Activated B cell treated with CpG ODN at 0.5 μM for 24 hours (primary cell): Measurements from ENCODE around the gene S100A10. TPM values are rescaled to one million over a fixed set of nuclear protein-coding genes. Genes with fewer than 3 reads are reported as not detected.

Experiments used
- ATAC-seq: fragments of 200-7000 bp; cut with Tn5 transposase; one replicate; pipeline ENCODE4 v1.10.0; 2021; ENCODE audit warnings: low read depth, mild to moderate bottlenecking, moderate library complexity
- CTCF ChIA-PET: fragments of 350-600 bp; sonication (Branson Sonifier 250); formaldehyde crosslinking; loops from one replicate; lab custom pipeline; 2021; ENCODE audit warnings: antibody characterized with exemption; lab: Charles Lee
- POLR2A ChIA-PET: fragments of 350-600 bp; sonication (Branson Sonifier 250); formaldehyde crosslinking; loops from one replicate; lab custom pipeline; 2021; ENCODE audit warnings: antibody characterized with exemption; lab: Charles Lee
- DNase-seq: peaks from one replicate; pipeline ENCODE4 v3.0.0; 2022
- H3K27ac Mint-ChIP-seq: one replicate; pipeline ENCODE4 v1.8.0; 2020; ENCODE audit warnings: mixed read lengths
- H3K27me3 Mint-ChIP-seq: one replicate; pipeline ENCODE4 v1.8.0; 2021; ENCODE audit warnings: mixed read lengths
- H3K36me3 Mint-ChIP-seq: one replicate; pipeline ENCODE4 v1.8.0; 2021; ENCODE audit warnings: low read depth, mixed read lengths
- H3K4me1 Mint-ChIP-seq: one replicate; pipeline ENCODE4 v1.8.0; 2021; ENCODE audit warnings: mixed read lengths
- H3K4me3 Mint-ChIP-seq: one replicate; pipeline ENCODE4 v1.8.0; 2020; ENCODE audit warnings: mild to moderate bottlenecking, mixed read lengths
- H3K9me3 Mint-ChIP-seq: one replicate; pipeline ENCODE4 v1.8.0; 2020; ENCODE audit warnings: mixed read lengths
- intact Hi-C: fragments of 100-400 bp; cut with micrococcal nuclease; formaldehyde crosslinking; loops from one replicate; pipeline ENCODE4 v1.15.1; 2024
- total RNA-seq: library from RNA; stranded (reverse); gene quantifications from 2 replicates; pipeline ENCODE4 v1.2.3, GENCODE V29; 2022
- TF ChIP-seq, protein P1 (sequence below): fragments of 200-600 bp; IDR thresholded peaks from one replicate; pipeline ENCODE4 v1.8.0; 2022; ENCODE audit warnings: antibody characterized with exemption, mild to moderate bottlenecking

Gene S100A10, protein sequence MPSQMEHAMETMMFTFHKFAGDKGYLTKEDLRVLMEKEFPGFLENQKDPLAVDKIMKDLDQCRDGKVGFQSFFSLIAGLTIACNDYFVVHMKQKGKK
- 62.7 and 63.6 TPM in 2 replicates for total RNA-seq

DNA sequence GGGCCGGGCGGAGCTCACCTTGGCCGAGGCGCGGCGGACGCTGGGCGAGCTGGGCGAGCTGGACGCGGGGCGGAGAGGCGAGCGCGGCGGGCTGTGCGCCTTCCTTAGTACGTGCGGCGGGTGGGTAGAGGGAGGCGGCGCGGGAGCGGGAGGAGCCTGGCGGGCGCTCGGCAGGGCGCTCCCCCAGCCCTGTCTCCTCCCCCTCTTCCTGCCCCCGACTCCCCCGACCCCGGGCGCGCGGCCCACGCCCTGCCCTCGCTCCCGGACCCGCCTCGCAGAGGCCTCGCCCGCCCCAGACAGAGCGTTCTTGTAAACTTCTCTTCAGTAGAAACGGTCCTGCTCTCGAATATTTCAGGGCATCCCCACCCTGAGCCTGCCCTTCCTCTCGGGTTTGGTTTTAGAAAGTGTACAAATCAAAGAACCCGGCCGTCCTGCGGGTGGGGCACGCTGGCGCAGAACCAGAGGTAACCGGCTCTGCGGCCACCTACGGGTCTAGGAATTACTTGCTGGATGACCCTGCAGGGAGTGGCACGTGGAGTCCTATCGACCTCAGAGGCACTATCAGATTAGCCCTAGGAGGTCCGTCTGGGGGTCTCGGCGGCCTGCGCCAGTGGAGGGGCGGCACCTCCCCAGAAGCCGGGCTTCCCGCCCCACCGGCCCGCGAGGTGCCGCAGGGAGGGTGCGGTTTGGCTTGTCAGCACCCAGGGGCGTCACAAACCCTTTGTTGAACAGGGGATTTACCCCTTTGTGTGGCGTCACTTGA, at the start of gene S100A10:
Gene S100A10, minus strand, starts transcription at position 126 of the 763 bp plus-strand sequence. CDS start 7,629 bp downstream, outside the sequence.
- TF ChIP-seq, protein P1, sequence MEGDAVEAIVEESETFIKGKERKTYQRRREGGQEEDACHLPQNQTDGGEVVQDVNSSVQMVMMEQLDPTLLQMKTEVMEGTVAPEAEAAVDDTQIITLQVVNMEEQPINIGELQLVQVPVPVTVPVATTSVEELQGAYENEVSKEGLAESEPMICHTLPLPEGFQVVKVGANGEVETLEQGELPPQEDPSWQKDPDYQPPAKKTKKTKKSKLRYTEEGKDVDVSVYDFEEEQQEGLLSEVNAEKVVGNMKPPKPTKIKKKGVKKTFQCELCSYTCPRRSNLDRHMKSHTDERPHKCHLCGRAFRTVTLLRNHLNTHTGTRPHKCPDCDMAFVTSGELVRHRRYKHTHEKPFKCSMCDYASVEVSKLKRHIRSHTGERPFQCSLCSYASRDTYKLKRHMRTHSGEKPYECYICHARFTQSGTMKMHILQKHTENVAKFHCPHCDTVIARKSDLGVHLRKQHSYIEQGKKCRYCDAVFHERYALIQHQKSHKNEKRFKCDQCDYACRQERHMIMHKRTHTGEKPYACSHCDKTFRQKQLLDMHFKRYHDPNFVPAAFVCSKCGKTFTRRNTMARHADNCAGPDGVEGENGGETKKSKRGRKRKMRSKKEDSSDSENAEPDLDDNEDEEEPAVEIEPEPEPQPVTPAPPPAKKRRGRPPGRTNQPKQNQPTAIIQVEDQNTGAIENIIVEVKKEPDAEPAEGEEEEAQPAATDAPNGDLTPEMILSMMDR = no peak
- Mint-ChIP-seq H3K36me3 (peaks cover 1% of the 10 kb centered on the region), H3K27ac (peak within 1 kb of the TSS; percentile 83), H3K4me1 (peaks cover 25% of the 10 kb centered on the region), H3K9me3 (no peaks in the 10 kb centered on the region), H3K27me3 (no peaks in the 10 kb centered on the region), H3K4me3 (peak within 1 kb of the TSS; percentile 93)
- intact Hi-C loops = loop anchor here (1.0 to 10.0 kb wide), 3 partner anchors 60 to 799 kb away; partner anchors contain the start of genes PIP5K1A, THEM4 and VPS72
- ATAC-seq (peak; percentile 83), DNase-seq (peak; percentile 62)
- ChIA-PET POLR2A (interaction anchor here (0.6 to 2.9 kb wide), 7 partner anchors 24 to 104 kb away, joined by 3 to 14 read pairs (median 5); partner anchors contain the start of gene THEM4), CTCF (interaction anchor here (1.6 to 14.4 kb wide), 2 partner anchors 25 to 57 kb away, joined by 3 to 204 read pairs; no protein-coding TSS in a partner anchor)

DNA sequence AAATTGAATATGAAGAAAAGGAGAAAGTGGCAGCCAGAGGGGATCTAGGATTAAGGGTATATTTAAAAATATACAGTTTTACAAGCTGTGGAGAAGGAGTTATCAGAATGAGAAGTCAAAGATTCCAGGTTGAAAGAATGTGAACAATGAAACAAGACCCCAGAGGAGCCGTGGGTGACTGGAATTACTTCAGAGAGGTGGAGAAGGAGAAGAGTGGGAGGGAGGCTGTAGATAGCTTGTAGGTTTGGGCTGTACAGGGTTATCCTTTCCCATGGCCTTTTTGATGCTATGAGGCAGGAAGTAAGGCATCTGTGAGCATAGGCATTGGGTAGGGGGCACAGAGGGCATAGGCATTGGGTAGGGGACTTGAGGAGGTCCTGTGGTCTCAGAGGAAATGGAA, 48.4 kb upstream of the S100A10 start:
- H3K27me3 Mint-ChIP-seq = no peaks in the 10 kb centered on the region
- no peak for DNase-seq
- POLR2A ChIA-PET = no interaction called here
- H3K9me3 Mint-ChIP-seq = no peaks in the 10 kb centered on the region
- no peak for ATAC-seq
- H3K4me3 Mint-ChIP-seq = no peak overlapping the region
- TF ChIP-seq, protein P1 = no peak
- H3K27ac Mint-ChIP-seq = no peak overlapping the region
- intact Hi-C loops = no loop called here
- H3K36me3 Mint-ChIP-seq = no peaks in the 10 kb centered on the region
- CTCF ChIA-PET = interaction anchor here (1.4 kb wide), 1 partner anchor 11 kb away, joined by 3 read pairs; no protein-coding TSS in a partner anchor
- peaks cover 13% of the 10 kb centered on the region for H3K4me1 Mint-ChIP-seq

DNA sequence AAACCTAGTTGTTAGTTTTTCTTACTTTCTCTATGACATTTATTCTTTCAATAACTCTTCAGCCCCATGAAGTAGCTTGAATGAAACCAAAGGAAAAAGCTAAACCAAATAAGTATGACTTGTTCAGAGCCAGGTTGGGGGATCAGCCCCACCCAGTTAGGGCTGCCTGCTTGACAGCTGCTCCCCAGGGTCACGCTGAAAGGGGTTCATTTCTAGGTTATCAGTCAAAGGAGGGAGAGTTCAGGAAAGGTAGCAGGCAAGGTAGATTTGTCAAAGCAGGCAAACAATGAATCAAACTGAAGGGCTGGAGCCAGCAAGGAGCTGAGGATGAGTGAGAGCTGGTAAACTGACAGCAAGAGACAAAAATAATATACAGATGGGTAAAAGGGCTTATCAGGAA, 46.2 kb upstream of the S100A10 start:
- DNase-seq (no peak), ATAC-seq (no peak)
- H3K27ac Mint-ChIP-seq = no peak overlapping the region
- H3K4me3 Mint-ChIP-seq = no peak overlapping the region
- peaks cover 31% of the 10 kb centered on the region for H3K4me1 Mint-ChIP-seq
- no peaks in the 10 kb centered on the region for H3K9me3 Mint-ChIP-seq
- TF ChIP-seq, protein P1 = no peak
- intact Hi-C loops = no loop called here
- no peaks in the 10 kb centered on the region for H3K27me3 Mint-ChIP-seq
- POLR2A ChIA-PET = interaction anchor here (1.0 to 2.2 kb wide), 2 partner anchors 8 to 13 kb away, joined by 3 to 9 read pairs; no protein-coding TSS in a partner anchor
- CTCF ChIA-PET = interaction anchor here (0.7 to 1.2 kb wide), 3 partner anchors 8 to 39 kb away, joined by 3 read pairs; no protein-coding TSS in a partner anchor
- peaks cover 4% of the 10 kb centered on the region for H3K36me3 Mint-ChIP-seq

DNA sequence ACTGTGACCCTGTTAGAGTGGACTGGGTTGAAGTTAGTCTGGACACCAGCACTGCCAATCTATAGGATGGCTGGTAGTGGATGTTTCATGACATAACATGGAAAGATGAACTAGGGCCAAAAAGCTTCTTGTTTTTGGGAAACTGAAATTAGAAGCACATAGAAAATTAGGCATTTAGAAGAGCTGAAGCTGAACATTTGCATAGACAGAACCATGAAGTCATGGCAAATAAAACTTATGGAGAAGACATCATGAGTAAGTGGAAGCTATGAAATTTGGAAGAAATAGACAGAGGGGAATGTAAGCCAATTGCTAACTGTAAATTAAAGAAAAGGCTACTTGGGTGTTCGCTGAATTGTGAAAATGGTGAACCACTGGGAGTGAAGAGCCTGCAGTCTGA, 45.8 kb upstream of the S100A10 start:
- Mint-ChIP-seq H3K27ac (no peak overlapping the region), H3K4me3 (no peak overlapping the region), H3K36me3 (peaks cover 4% of the 10 kb centered on the region), H3K4me1 (peaks cover 35% of the 10 kb centered on the region), H3K27me3 (no peaks in the 10 kb centered on the region), H3K9me3 (no peaks in the 10 kb centered on the region)
- ChIA-PET POLR2A (interaction anchor here (1.0 to 2.2 kb wide), 2 partner anchors 8 to 14 kb away, joined by 3 to 9 read pairs; no protein-coding TSS in a partner anchor), CTCF (interaction anchor here (0.7 to 1.2 kb wide), 3 partner anchors 8 to 39 kb away, joined by 3 read pairs; no protein-coding TSS in a partner anchor)
- intact Hi-C loops = no loop called here
- no peak for DNase-seq
- TF ChIP-seq, protein P1 = no peak
- no peak for ATAC-seq
